Epithelial cell of esophagus (primary cell): ENCODE data around the gene RBPMS2.
"Not testable (repeated sequence)": the region's sequence is repeated elsewhere in the genome, so short reads cannot be mapped to it uniquely, and the experiment has no call there.

Experiments used
- DNase-seq: peaks from one replicate; pipeline ENCODE4 v3.0.0; 2010; ENCODE audit warnings: low read depth
- H3K4me3 ChIP-seq: 2 replicates; pipeline ENCODE4 v1.5.1; 2011; ENCODE audit warnings: mild to moderate bottlenecking, low read length, control low read depth
- TF ChIP-seq, protein P1 (sequence below): IDR thresholded peaks from 2 replicates; pipeline ENCODE4 v1.5.1; 2011; ENCODE audit warnings: low read depth, mild to moderate bottlenecking, low read length, control low read depth, inconsistent platforms; ENCODE audit not compliant: insufficient read depth; ENCODE audit errors: missing control alignments

Gene RBPMS2

DNA sequence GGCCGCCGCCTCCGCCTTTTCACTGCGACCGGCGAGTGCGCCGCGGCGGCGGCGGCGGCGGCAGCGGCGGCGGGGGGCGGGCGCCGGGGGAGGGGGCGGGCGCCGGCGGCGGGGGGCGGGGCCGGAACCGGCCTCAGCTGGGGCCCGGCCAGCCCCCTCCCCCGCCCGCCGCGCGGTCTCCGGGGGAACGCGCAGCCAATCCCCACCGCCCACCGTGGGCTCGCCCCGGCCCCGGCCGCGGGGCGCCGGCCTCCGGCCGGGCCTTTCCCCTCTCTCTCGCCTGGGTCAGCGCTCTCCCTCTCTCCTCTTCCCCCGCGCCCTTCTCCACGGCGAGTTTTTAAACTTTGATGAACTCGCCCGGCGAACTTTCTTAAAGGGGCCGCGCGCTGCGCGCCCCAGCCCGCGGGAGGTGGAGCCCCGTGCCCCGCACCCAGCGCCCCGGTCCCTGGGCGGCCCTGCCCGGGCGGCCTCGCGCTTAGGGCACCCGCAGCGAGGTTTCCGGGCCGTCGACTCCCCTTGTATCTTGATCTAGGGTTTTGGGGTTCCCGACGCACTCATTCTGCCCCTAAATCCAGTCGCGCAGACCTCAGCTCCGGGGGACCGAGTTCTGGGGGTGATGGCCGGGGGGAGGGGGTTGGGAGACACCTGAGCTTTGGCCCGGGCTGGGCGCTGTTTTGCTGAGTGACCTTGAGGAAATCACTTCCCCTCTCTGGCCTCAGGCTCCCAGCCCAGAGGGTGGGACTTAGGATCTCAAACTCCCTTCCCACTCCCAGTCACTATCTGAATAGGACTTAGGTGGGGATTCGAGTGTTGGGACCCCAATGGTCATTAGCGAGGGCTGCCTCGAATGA, at the start of gene RBPMS2:
TSS of gene RBPMS2 (minus strand) at position 39 of the 851 bp plus-strand sequence. CDS start 270 bp downstream, outside the sequence.
- H3K4me3 ChIP-seq: peak within 1 kb of the TSS; percentile 18
- no peak for DNase-seq
- TF ChIP-seq, protein P1, sequence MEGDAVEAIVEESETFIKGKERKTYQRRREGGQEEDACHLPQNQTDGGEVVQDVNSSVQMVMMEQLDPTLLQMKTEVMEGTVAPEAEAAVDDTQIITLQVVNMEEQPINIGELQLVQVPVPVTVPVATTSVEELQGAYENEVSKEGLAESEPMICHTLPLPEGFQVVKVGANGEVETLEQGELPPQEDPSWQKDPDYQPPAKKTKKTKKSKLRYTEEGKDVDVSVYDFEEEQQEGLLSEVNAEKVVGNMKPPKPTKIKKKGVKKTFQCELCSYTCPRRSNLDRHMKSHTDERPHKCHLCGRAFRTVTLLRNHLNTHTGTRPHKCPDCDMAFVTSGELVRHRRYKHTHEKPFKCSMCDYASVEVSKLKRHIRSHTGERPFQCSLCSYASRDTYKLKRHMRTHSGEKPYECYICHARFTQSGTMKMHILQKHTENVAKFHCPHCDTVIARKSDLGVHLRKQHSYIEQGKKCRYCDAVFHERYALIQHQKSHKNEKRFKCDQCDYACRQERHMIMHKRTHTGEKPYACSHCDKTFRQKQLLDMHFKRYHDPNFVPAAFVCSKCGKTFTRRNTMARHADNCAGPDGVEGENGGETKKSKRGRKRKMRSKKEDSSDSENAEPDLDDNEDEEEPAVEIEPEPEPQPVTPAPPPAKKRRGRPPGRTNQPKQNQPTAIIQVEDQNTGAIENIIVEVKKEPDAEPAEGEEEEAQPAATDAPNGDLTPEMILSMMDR: no peak

DNA sequence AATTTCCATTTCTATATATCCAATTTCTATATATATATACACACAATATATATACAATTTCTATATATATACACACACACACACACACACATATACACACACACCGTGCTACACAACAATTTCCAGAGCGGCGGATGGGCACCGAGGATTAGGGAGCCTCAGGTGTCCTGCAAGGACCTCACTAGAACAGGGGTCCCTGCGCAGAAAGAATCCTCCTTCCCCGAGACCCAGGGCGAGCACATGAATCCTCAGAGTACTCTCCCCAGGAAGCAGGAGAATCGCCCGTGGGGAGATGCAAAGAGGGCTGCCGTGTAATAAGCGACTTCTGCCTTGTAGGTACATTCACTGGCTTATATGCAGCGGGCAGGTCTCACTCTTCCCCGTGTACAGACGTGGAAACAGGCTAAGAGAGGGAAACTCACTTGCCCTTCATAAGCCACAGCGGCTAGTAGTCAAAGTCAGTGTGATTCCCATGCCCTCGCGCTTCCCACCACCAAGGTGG, 49.6 kb upstream of the RBPMS2 start:
- TF ChIP-seq, protein P1: no peak
- DNase-seq: peak; percentile 28
- H3K4me3 ChIP-seq: peak overlapping the region; percentile 65

DNA sequence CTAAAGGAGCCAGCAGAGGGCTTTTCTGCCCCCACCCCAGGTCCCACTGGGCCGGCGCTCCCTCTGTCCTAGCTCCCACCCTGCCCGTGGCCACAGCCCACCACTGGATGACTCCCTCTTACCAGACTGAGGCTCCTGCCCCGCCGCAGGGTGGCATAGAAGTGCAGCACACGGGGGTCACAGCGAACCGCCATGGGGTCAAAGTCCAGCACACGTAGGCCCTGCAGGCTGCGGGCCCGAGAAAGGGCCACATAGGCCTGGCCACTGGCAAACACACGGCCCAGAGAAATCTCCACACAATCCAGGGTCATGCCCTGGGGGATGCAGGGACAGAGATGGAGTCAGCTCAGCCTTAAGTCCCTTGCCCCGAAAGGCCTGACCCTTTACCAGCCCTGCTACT, 41.1 kb upstream of the RBPMS2 start:
- TF ChIP-seq, protein P1: no peak
- no peak overlapping the region for H3K4me3 ChIP-seq
- DNase-seq: no peak

DNA sequence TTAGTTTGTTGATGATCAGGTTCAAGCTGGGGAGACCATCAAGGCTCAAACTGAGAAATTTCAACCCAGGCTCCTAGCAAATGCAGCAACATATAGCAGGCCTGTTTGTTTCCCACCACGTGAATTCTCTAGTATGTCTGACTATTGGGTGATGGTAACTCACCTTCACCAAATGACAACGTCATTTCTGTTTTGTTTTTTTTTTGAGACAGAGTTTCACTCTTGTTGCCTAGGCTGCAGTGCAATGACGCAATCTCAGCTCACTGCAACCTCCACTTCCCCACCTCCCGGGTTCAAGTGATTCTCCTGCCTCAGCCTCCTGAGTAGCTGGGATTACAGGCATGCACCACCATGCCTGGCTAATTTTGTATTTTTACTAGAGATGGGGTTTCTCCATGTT, 39.6 kb upstream of the RBPMS2 start:
- H3K4me3 ChIP-seq, DNase-seq: not testable (repeated sequence)

DNA sequence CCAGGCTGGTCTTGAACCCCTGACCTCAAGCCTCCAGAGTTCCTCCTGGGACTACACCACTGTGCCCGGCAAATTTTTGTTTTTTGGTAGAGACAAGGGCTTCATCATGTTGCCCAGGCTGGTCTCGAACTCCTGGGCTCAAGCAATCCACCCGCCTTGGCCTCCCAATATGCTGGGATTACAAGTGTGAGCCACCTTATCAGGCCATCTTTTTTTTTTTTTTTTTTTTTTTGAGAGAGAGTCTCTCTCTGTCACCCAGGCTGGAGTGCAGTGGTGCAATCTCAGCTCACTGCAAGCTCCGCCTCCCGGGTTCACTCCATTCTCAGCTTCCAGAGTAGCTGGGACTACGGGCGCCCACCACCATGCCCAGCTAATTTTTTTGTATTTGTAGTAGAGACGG, 38.9 kb upstream of the RBPMS2 start:
- H3K4me3 ChIP-seq, DNase-seq: not testable (repeated sequence)

DNA sequence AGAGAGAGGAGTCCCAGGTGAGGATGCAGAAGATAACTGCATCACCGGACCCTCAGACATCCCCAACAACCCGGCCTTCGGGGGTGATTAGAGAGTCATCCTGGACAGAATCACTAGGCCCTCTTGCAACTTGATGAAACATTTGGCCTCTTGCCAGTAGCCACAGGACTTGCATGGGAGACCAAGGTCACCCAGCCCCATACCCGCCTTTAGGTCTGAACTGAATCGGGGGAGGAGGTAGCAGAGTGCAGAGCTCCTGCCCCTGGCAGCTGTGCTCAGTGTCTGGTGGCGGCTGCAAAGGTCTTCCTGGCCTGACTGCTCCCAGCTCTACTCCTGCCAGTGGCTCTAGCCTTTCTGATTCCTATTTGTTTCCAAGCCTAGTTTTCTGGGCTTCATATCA, 37.7 kb upstream of the RBPMS2 start:
- DNase-seq: peak; percentile 10
- TF ChIP-seq, protein P1: no peak
- no peak overlapping the region for H3K4me3 ChIP-seq

DNA sequence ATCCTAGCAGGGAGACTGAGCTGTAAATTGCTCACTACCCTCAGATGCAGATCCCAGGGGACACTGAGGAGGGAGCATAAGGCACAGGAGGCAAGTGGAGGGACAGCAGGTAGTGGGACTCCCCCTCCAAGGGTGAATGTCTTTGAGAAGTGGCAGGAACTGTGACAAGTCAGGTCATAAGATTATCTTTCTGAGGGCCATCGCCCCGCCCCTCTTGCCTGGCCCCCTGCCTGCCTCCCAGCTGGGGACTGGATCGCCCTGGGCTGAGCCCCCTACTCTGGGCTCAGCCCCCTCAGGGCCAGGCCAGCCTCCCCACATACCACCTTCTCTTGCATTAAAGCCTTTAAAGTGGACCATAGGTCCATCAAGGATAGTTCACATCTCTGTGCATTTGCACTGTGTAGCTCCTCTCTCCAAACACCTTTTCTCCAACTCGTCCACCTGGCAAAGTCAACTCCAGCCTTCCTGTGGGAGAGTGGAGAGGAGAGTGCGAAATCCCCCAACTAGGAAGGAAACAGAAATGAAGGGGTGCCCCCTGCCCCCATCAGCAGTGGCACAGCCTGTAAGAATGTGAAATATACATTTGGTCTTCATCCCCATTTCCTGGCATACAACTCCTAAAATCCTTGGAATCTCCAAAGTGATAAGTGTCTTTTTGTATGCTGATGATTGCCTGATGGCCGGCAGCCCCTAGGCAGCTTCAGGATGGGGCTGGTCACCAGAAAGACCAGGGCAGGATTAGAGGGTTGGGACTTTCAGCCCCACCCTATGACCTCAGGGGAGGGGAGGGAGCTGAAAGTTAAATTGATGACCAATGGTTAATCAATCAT, 35.3 kb upstream of the RBPMS2 start:
- no peak overlapping the region for H3K4me3 ChIP-seq
- no peak for DNase-seq
- TF ChIP-seq, protein P1: no peak
